ENCODE results near the gene WDR37. TPM values are rescaled to one million over a fixed set of nuclear protein-coding genes. Genes with fewer than 3 reads are reported as not detected.

Gene WDR37
- polyA plus RNA-seq, 1 donor (not counting 4 experiments of a cell fraction or from before 2014, with no cell fraction given), result 16.0 TPM

DNA sequence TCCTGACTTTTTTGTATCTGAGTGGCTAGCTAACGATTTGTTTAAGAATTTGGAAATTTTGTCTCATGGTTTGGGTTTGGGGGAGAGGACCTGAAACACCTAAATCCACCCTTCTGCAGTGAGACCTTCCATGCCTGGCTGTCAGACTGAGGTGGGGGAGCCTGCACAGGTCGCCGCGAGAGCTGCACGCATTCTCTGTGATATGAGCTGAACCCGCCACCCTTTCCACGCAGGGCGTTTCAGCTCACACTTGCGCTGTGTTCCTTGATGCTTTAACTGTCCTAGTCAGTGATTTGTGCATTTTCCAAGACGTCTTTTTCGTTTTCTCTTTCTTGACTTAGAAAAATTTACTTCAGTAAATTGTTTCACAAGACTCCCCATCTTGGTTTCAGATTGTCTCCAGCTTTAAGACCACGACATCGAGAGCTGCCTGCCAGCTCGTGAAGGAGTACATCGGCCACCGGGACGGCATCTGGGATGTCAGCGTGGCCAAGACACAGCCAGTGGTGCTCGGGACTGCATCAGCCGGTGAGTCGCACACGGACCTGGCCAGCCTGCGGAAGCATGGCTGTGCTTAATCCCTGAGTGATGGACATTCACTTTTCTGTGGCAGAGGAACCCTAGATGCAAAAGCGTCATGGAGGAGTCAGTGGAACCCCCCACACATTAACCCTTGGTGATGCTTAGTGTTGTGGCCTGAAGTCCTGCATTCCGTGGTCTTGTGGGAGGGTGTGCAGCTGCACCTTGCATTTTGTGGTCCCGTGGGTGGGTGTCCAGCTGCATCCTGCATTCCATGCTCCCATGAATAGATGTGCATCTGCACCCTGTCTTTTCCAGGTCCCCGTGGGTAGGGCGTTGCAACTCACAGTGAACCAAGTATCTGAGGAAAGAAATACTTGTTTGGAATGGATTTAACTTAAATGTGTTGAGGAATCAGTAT lies 28.1 kb downstream of the WDR37 start:
- no peaks in the 10 kb centered on the region for H3K27me3 ChIP-seq (ENCODE audit: control insufficient read depth, extremely low read depth, insufficient read depth, low read length)
- no peak overlapping the region for H3K9ac ChIP-seq (ENCODE audit: control insufficient read depth, extremely low read depth, insufficient read depth, low read length)
- dilution Hi-C loops (cut with MboI; ENCODE audit: extremely low pct_ligation_motif_present, low sequenced_read_pairs), result no loop called here
- H2AFZ ChIP-seq (ENCODE audit: control insufficient read depth, low read length), result no peak overlapping the region
- no peak overlapping the region for H3K27ac ChIP-seq (ENCODE audit: control insufficient read depth, insufficient read depth, low read length)
- no peak overlapping the region for H3K4me3 ChIP-seq (ENCODE audit: control insufficient read depth in 2 of 3, extremely low read depth in 1 of 3, insufficient read depth in 2 of 3, low read depth in 1 of 3, low read length in 3 of 3)
- H3K4me1 ChIP-seq (ENCODE audit: control insufficient read depth, extremely low read depth, insufficient read depth, low read length), result no peaks in the 10 kb centered on the region
- H3K9me3 ChIP-seq (ENCODE audit: control insufficient read depth, low read depth, low read length), result no peaks in the 10 kb centered on the region
- H3K4me2 ChIP-seq (ENCODE audit: control insufficient read depth, extremely low read depth, insufficient read depth, low read depth, low read length), result no peak overlapping the region
- no peaks in the 10 kb centered on the region for H4K20me1 ChIP-seq (ENCODE audit: control insufficient read depth, extremely low read depth, insufficient read depth, low read length)
- H3K79me2 ChIP-seq (ENCODE audit: control insufficient read depth, insufficient read depth, low read length), result peaks cover 20% of the 10 kb centered on the region
- FAIRE-seq (no peak), DNase-seq (ENCODE audit: low read depth, low spot score) (no peak)
- peaks cover 47 to 57% of the 10 kb centered on the region in 2 experiments for H3K36me3 ChIP-seq (ENCODE audit: control insufficient read depth in 2 of 2, extremely low read depth in 1 of 2, insufficient read depth in 2 of 2, low read length in 2 of 2)
- TF ChIP-seq CTCF (optimal IDR thresholded peaks at IDR 0.05 in 1 of 3, IDR thresholded peaks at IDR 0.05 in 1 of 3, conservative IDR thresholded peaks at IDR 0.05 in 1 of 3; ENCODE audit: extremely low read depth in 1 of 3, insufficient read depth in 2 of 3, low read length in 3 of 3) (no peak), EZH2 (IDR thresholded peaks at IDR 0.05; ENCODE audit: low read length) (no peak)
- no peaks in the 10 kb centered on the region for H3K9me1 ChIP-seq (ENCODE audit: control insufficient read depth, extremely low read depth, insufficient read depth, low read length)

GRCh38 chr10:1085258-1085657 lies 29.1 kb downstream of the WDR37 start:
- Histone ChIP-seq H3K4me2 (ENCODE audit: control insufficient read depth, extremely low read depth, insufficient read depth, low read depth, low read length) (no peak overlapping the region), H3K27ac (ENCODE audit: control insufficient read depth, insufficient read depth, low read length) (no peak overlapping the region), H3K79me2 (ENCODE audit: control insufficient read depth, insufficient read depth, low read length) (peaks cover 20% of the 10 kb centered on the region), H3K9me3 (ENCODE audit: control insufficient read depth, low read depth, low read length) (no peaks in the 10 kb centered on the region), H4K20me1 (ENCODE audit: control insufficient read depth, extremely low read depth, insufficient read depth, low read length) (no peaks in the 10 kb centered on the region), H3K4me3 (ENCODE audit: control insufficient read depth in 2 of 3, extremely low read depth in 1 of 3, insufficient read depth in 2 of 3, low read depth in 1 of 3, low read length in 3 of 3) (no peak overlapping the region), H2AFZ (ENCODE audit: control insufficient read depth, low read length) (no peak overlapping the region), H3K9me1 (ENCODE audit: control insufficient read depth, extremely low read depth, insufficient read depth, low read length) (no peaks in the 10 kb centered on the region), H3K4me1 (ENCODE audit: control insufficient read depth, extremely low read depth, insufficient read depth, low read length) (no peaks in the 10 kb centered on the region), H3K27me3 (ENCODE audit: control insufficient read depth, extremely low read depth, insufficient read depth, low read length) (no peaks in the 10 kb centered on the region), H3K9ac (ENCODE audit: control insufficient read depth, extremely low read depth, insufficient read depth, low read length) (no peak overlapping the region), H3K36me3 (ENCODE audit: control insufficient read depth in 2 of 2, extremely low read depth in 1 of 2, insufficient read depth in 2 of 2, low read length in 2 of 2) (peaks cover 45 to 58% of the 10 kb centered on the region in 2 experiments)
- TF ChIP-seq CTCF (optimal IDR thresholded peaks at IDR 0.05 in 1 of 3, IDR thresholded peaks at IDR 0.05 in 1 of 3, conservative IDR thresholded peaks at IDR 0.05 in 1 of 3; ENCODE audit: extremely low read depth in 1 of 3, insufficient read depth in 2 of 3, low read length in 3 of 3) (no peak), EZH2 (IDR thresholded peaks at IDR 0.05; ENCODE audit: low read length) (no peak)
- FAIRE-seq (no peak), DNase-seq (ENCODE audit: low read depth, low spot score) (no peak)
- dilution Hi-C loops (cut with MboI; ENCODE audit: extremely low pct_ligation_motif_present, low sequenced_read_pairs), result no loop called here
